K562 (cell line): Measurements from ENCODE around the gene DDX41. TPM values are rescaled to one million over a fixed set of nuclear protein-coding genes. Genes with fewer than 3 reads are reported as not detected.
A peak's percentile ranks its signal among the peaks of the same experiment; 100 is the strongest.

Experiments
- EGR1 ChIP-seq: fragments of 450-650 bp; conservative IDR thresholded peaks from 2 replicates; pipeline ENCODE4 v1.6.1; 2017; ENCODE audit warnings: mild to moderate bottlenecking
- GATAD2B ChIP-seq: fragments of 450-650 bp; IDR thresholded peaks from 2 replicates; pipeline ENCODE4 v1.6.1; 2017; ENCODE audit warnings: mild to moderate bottlenecking, borderline replicate concordance
- HSF4 ChIP-seq: fragments of 250-450 bp; sonication (Bioruptor Pico); IDR thresholded peaks from 2 replicates; pipeline ENCODE4 v2.1.2; 2022; ENCODE audit warnings: mild to moderate bottlenecking, moderate library complexity, borderline replicate concordance
- RBFOX2 ChIP-seq: fragments of 200-400 bp; formaldehyde crosslinking; IDR thresholded peaks from 2 replicates; pipeline ENCODE4 v1.6.1; 2017; ENCODE audit warnings: low read depth, mild to moderate bottlenecking, low read length, moderate library complexity
- SAP30 ChIP-seq: fragments of 200-600 bp; sonication (generic); IDR thresholded peaks from 2 replicates; pipeline ENCODE4 v1.6.1; 2012; ENCODE audit warnings: borderline replicate concordance, low read depth, mild to moderate bottlenecking, moderate library complexity, low read length, control low read depth, inconsistent platforms; ENCODE audit not compliant: insufficient read depth, poor library complexity, severe bottlenecking
- TEAD1 ChIP-seq, 2 experiments: fragments of 450-650 bp in 1 of 2; sonication (generic) in 1 of 2; formaldehyde crosslinking; IDR thresholded peaks; 2 replicates each; pipeline versions ENCODE4 v1.4.0 to v1.8.0; 2020 to 2022; ENCODE audit warnings: mild to moderate bottlenecking in 2 of 2, missing genetic modification reagents in 1 of 2
- ZBTB1 ChIP-seq: sonication (generic); formaldehyde crosslinking; IDR thresholded peaks from 2 replicates; pipeline ENCODE4 v1.8.1; 2023; ENCODE audit warnings: missing genetic modification reagents, low read depth, mild to moderate bottlenecking, borderline replicate concordance
- ZFX ChIP-seq: sonication (generic); formaldehyde crosslinking; IDR thresholded peaks from 2 replicates; pipeline ENCODE4 v1.8.0; 2022; ENCODE audit warnings: mild to moderate bottlenecking, missing genetic modification reagents, moderate library complexity
- ZNF764 ChIP-seq: fragments of 250-450 bp; sonication (Bioruptor Pico); IDR thresholded peaks from 2 replicates; pipeline ENCODE4 v1.4.0; 2020; ENCODE audit warnings: low read depth, mild to moderate bottlenecking, moderate library complexity
- polyA plus RNA-seq, 8 experiments: library from polyadenylated mRNA; depleted of rRNA in 4 of 8; stranded (reverse) in 5 of 8; unstranded in 3 of 8; fragments of >200 nt; fragmentation: Nextera tagmentation in 2 of 8; fragmentation: Illumina TruSeq in 1 of 8; extraction: Ambion mirVana in 2 of 8; extraction: Trizol in 1 of 8; gene quantifications; 2 replicates each; pipeline versions ENCODE4 v1.2.1 to v1.2.3, GENCODE V29; 2011 to 2014; ENCODE audit warnings: inconsistent platforms in 1 of 8, missing spikeins in 1 of 8
- total RNA-seq, 7 experiments: library from RNA; depleted of rRNA in 6 of 7; stranded (reverse); fragments of >200 nt in 6 of 7; fragmentation: Illumina TruSeq in 2 of 7; extraction: Trizol in 2 of 7; gene quantifications; 2 replicates each; pipeline versions ENCODE4 v1.2.1 to v1.2.3, GENCODE V29; 2011 to 2021; ENCODE audit warnings: low replicate concordance in 1 of 7
- TF ChIP-seq, protein P1 (sequence below): sonication (generic); formaldehyde crosslinking; IDR thresholded peaks from 2 replicates; pipeline ENCODE4 v1.8.0; 2022; ENCODE audit warnings: missing genetic modification reagents, mild to moderate bottlenecking, borderline replicate concordance
- TF ChIP-seq, protein P2 (sequence below): IDR thresholded peaks from 3 replicates; pipeline ENCODE4 v1.6.1; 2011; ENCODE audit warnings: borderline replicate concordance, mild to moderate bottlenecking; ENCODE audit not compliant: insufficient read length, insufficient read depth
- TF ChIP-seq, protein P3 (sequence below), 2 experiments: IDR thresholded peaks; 2 replicates each; pipeline ENCODE4 v1.6.1; 2011; ENCODE audit warnings: borderline replicate concordance in 1 of 2, control low read depth in 1 of 2, low read depth in 1 of 2, low read length in 1 of 2, mild to moderate bottlenecking in 1 of 2, mixed read lengths in 1 of 2, moderate library complexity in 1 of 2; ENCODE audit not compliant: insufficient read depth in 1 of 2, insufficient read length in 1 of 2, poor library complexity in 1 of 2, severe bottlenecking in 1 of 2; ENCODE audit errors: extremely low read depth in 1 of 2
- TF ChIP-seq, protein P4 (sequence below): sonication (generic); formaldehyde crosslinking; IDR thresholded peaks from 2 replicates; pipeline ENCODE4 v1.8.0; 2022; ENCODE audit warnings: missing genetic modification reagents, mild to moderate bottlenecking, moderate library complexity, borderline replicate concordance

The DDX41 gene
- total and polyA plus RNA-seq, 9 of the 15 experiments (the other 6 are each of a cell fraction or from before 2014, with no cell fraction given), result 38.2 to 284 (median 116) TPM

DNA sequence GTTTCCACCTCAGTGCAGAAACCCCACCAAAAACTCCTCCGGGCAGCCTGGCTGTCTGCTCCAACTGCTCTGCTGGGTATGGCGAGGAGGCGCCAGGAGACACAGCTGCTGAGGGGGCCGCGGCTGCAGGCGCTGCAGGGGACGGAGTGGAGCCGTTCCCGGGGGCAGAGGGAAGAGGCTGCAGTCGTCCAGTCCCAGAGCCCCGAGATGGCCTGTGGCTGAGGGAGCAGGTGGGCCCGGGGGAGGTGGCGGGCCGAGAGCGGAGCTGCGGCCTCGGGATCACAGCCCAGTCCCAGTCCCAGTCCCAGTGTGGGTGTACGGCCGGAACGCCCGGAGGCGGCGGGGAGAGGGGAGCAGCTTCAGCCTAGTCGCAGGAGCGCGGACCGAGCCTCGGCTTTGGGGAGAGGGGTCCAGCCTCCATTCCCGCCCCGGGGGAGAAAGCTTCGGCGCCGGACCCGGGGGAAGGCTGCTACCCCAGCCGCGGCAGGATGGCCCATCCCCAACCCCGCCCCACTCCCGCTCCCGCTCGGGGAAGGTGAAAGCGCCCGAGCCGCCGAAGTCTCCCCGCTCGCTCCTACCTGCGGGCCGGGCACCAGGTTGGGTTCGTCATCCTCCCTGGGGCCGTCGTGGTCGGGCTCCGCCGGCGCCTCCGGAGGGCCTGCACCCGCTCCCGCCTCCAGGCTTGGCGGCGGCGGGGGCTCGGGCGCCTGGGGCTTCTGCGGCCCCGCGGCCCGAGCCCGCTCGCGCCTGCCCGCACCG is 37.1 kb upstream of the DDX41 start (continued):
- 0 out of 4 replicates have a peak, but pooled peaks of 1 of the 2 experiments have one; percentile 17 for TF ChIP-seq TEAD1 (CRISPR knock-in tag; IDR thresholded peaks at IDR 0.05)
- TF ChIP-seq ZFX (CRISPR knock-in tag), result peak; percentile 73
- TF ChIP-seq ZBTB1 (CRISPR knock-in tag), result peak; percentile 6; the same call in 1 of the 2 replicates
- TF ChIP-seq EGR1, result 0 out of 2 replicates have a peak, but pooled peaks have one; percentile 17
- TF ChIP-seq HSF4 (CRISPR knock-in tag), result no peak
- TF ChIP-seq, protein P1, sequence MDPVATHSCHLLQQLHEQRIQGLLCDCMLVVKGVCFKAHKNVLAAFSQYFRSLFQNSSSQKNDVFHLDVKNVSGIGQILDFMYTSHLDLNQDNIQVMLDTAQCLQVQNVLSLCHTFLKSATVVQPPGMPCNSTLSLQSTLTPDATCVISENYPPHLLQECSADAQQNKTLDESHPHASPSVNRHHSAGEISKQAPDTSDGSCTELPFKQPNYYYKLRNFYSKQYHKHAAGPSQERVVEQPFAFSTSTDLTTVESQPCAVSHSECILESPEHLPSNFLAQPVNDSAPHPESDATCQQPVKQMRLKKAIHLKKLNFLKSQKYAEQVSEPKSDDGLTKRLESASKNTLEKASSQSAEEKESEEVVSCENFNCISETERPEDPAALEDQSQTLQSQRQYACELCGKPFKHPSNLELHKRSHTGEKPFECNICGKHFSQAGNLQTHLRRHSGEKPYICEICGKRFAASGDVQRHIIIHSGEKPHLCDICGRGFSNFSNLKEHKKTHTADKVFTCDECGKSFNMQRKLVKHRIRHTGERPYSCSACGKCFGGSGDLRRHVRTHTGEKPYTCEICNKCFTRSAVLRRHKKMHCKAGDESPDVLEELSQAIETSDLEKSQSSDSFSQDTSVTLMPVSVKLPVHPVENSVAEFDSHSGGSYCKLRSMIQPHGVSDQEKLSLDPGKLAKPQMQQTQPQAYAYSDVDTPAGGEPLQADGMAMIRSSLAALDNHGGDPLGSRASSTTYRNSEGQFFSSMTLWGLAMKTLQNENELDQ (CRISPR knock-in tag), result peak; percentile 51; the same call in 1 of the 2 replicates
- TF ChIP-seq RBFOX2, result peak; percentile 66
- TF ChIP-seq, protein P2, sequence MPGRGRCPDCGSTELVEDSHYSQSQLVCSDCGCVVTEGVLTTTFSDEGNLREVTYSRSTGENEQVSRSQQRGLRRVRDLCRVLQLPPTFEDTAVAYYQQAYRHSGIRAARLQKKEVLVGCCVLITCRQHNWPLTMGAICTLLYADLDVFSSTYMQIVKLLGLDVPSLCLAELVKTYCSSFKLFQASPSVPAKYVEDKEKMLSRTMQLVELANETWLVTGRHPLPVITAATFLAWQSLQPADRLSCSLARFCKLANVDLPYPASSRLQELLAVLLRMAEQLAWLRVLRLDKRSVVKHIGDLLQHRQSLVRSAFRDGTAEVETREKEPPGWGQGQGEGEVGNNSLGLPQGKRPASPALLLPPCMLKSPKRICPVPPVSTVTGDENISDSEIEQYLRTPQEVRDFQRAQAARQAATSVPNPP, result no peak
- peak; percentile 19 for TF ChIP-seq SAP30
- TF ChIP-seq, protein P3, sequence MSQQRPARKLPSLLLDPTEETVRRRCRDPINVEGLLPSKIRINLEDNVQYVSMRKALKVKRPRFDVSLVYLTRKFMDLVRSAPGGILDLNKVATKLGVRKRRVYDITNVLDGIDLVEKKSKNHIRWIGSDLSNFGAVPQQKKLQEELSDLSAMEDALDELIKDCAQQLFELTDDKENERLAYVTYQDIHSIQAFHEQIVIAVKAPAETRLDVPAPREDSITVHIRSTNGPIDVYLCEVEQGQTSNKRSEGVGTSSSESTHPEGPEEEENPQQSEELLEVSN (IDR thresholded peaks at IDR 0.05; ENCODE audit: borderline replicate concordance in 1 of 2, extremely low read depth in 1 of 2, insufficient read depth in 1 of 2, insufficient read length in 1 of 2, low read depth in 1 of 2, low read length in 1 of 2, poor library complexity in 1 of 2, severe bottlenecking in 1 of 2), result peak in 1 of 2 experiments; percentile 62
- TF ChIP-seq, protein P4, sequence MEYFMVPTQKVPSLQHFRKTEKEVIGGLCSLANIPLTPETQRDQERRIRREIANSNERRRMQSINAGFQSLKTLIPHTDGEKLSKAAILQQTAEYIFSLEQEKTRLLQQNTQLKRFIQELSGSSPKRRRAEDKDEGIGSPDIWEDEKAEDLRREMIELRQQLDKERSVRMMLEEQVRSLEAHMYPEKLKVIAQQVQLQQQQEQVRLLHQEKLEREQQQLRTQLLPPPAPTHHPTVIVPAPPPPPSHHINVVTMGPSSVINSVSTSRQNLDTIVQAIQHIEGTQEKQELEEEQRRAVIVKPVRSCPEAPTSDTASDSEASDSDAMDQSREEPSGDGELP, result peak; percentile 39; the same call in 1 of the 2 replicates
- TF ChIP-seq GATAD2B, result no peak; the same call in 1 of the 2 replicates
- no peak for TF ChIP-seq ZNF764 (CRISPR knock-in tag)
